Activated naive CD8-positive, alpha-beta T cell treated with anti-CD3 and anti-CD28 coated beads for 36 hours (primary cell): ENCODE measurements around the gene MEPCE. TPM values are rescaled to one million over a fixed set of nuclear protein-coding genes. Genes with fewer than 3 reads are reported as not detected.

Experiments used
- DNase-seq: peaks from one replicate; pipeline ENCODE4 v3.0.0; 2021
- H3K27ac Mint-ChIP-seq: one replicate; pipeline ENCODE4 v1.8.0; 2022; ENCODE audit warnings: mild to moderate bottlenecking, moderate library complexity, mixed read lengths
- H3K27me3 Mint-ChIP-seq: one replicate; pipeline ENCODE4 v1.8.0; 2022; ENCODE audit warnings: mild to moderate bottlenecking, mixed read lengths
- H3K36me3 Mint-ChIP-seq: one replicate; pipeline ENCODE4 v1.8.0; 2021; ENCODE audit warnings: mild to moderate bottlenecking, mixed read lengths
- H3K4me1 Mint-ChIP-seq: one replicate; pipeline ENCODE4 v1.8.0; 2021; ENCODE audit warnings: mixed read lengths
- H3K4me3 Mint-ChIP-seq: one replicate; pipeline ENCODE4 v1.8.0; 2022; ENCODE audit warnings: mild to moderate bottlenecking, moderate library complexity, mixed read lengths
- H3K9me3 Mint-ChIP-seq: one replicate; pipeline ENCODE4 v1.8.0; 2022; ENCODE audit warnings: mixed read lengths
- total RNA-seq, 2 experiments: library from RNA; stranded (reverse); gene quantifications; one replicate each; pipeline ENCODE4 v1.2.3, GENCODE V29; 2021

The MEPCE gene
- total RNA-seq, 2 experiments from 2014 or later, result 60.1 to 65.4 TPM

- H3K36me3 Mint-ChIP-seq, result peaks cover 17% of the 10 kb centered on the region
- no peaks in the 10 kb centered on the region for H3K9me3 Mint-ChIP-seq
- H3K4me1 Mint-ChIP-seq, result peaks cover 12% of the 10 kb centered on the region
- no peak for DNase-seq
- peaks cover 11% of the 10 kb centered on the region for H3K27me3 Mint-ChIP-seq
- no peak overlapping the region for H3K27ac Mint-ChIP-seq
- H3K4me3 Mint-ChIP-seq, result no peak overlapping the region
Observed at GRCh38 chr7:100425347-100425746, 4.3 kb upstream of the MEPCE start.

DNA sequence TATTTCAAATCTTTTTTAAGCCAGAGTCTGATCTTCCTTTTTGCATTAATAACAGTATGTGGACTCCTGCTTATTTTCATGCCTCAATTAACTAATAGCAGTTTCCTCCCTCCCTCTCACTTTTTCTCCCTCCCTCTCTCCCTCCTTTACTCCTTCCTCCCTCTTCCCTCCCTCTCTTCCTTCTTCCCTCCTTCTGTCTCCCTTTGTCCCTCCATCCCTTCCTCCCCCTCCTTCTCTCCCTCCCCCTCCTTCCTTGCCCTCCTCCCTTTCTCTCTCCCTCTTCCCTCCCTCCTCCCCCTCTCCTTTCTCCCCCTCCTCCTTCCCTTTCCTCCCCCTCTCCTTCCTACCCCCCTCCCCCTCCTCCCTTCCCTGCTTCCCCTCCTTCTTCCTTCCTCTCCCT, 3.1 kb upstream of the MEPCE start:
- peaks cover 17% of the 10 kb centered on the region for H3K4me1 Mint-ChIP-seq
- H3K36me3 Mint-ChIP-seq, result peaks cover 28% of the 10 kb centered on the region
- no peaks in the 10 kb centered on the region for H3K9me3 Mint-ChIP-seq
- H3K4me3 Mint-ChIP-seq, result no peak overlapping the region
- DNase-seq, result no peak
- peaks cover 11% of the 10 kb centered on the region for H3K27me3 Mint-ChIP-seq
- H3K27ac Mint-ChIP-seq, result no peak overlapping the region

DNA sequence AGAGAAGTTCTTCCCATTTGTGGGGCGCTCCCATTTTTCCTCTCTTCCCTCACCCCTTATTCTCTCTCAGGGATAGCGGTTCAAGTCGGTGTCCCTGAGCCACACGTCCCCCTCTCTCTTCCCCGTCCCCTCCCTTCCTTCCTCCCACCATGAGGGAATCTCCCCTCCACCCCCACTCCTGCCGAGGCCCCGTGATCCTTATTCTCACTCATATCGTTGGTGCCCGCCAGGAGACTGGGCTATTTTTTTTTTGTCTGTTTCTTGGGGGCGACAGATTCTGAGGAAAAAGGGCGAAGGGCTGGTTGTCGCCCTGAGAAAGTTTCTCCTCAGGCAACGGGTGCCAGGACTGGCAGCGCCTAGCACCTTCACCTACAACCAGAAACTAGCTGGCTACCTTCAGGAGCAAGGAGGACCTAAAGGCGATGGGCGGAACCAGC, 1.9 kb upstream of the MEPCE start:
- no peak for DNase-seq
- Mint-ChIP-seq H3K4me1 (peaks cover 29% of the 10 kb centered on the region), H3K9me3 (no peaks in the 10 kb centered on the region), H3K27me3 (peaks cover 11% of the 10 kb centered on the region), H3K4me3 (no peak overlapping the region), H3K36me3 (peaks cover 36% of the 10 kb centered on the region), H3K27ac (peak overlapping the region; percentile 99)

DNA sequence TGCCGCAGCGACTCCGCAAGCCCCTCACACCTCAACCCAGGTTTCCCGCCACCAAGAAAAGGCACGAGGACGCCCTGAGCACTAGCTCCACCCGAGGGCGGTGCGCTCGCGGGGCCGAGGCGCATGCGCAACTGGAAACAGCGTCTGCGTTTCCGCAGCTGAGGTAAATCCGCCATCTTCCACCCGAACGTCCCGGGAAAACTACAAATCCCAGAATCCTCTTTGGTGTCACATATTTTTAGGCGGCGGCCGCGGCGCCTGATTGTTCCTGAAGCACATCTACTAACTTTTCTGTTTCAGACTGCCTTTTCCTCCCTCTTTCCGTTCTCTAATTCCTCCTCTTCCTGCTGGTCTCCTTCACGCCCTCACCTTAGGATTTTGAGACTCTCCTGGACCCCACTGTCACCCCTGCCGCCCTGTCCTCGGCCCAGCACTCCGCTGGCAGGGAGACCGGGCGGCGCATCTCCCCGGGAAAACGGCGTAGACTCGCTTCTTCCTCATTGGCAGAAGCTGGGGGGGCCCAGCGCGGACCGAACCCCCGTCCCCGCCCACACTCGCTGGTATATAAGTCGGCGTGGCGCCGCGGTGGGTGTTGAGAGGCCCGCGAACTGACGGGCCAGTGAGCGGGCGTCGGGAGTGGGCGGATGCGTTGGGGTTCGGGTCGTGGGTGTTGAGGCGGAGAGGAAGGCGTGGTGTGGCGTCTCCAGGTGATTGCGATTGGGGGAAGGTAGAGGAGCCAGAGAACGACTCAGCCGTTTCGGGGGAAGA, 1.2 kb upstream of the MEPCE start, which contains the start of gene ZCWPW1:
TSS of gene ZCWPW1 (minus strand) at position 505 of the 768 bp plus-strand sequence. CDS start 8,054 bp downstream, outside the sequence.
- Mint-ChIP-seq H3K27ac (peak within 1 kb of the TSS; percentile 99), H3K9me3 (no peaks in the 10 kb centered on the region), H3K4me3 (peak within 1 kb of the TSS; percentile 98), H3K36me3 (peaks cover 41% of the 10 kb centered on the region), H3K4me1 (peaks cover 35% of the 10 kb centered on the region), H3K27me3 (peaks cover 11% of the 10 kb centered on the region)
- DNase-seq, result peak; percentile 97

GRCh38 chr7:100428967-100429636, 529 bp upstream of the MEPCE start:
- Mint-ChIP-seq H3K9me3 (no peaks in the 10 kb centered on the region), H3K4me3 (peak overlapping the region; percentile 98), H3K27me3 (peaks cover 11% of the 10 kb centered on the region), H3K27ac (peak overlapping the region; percentile 99), H3K36me3 (peaks cover 49% of the 10 kb centered on the region), H3K4me1 (peaks cover 42% of the 10 kb centered on the region)
- DNase-seq, result peak; percentile 100

DNA sequence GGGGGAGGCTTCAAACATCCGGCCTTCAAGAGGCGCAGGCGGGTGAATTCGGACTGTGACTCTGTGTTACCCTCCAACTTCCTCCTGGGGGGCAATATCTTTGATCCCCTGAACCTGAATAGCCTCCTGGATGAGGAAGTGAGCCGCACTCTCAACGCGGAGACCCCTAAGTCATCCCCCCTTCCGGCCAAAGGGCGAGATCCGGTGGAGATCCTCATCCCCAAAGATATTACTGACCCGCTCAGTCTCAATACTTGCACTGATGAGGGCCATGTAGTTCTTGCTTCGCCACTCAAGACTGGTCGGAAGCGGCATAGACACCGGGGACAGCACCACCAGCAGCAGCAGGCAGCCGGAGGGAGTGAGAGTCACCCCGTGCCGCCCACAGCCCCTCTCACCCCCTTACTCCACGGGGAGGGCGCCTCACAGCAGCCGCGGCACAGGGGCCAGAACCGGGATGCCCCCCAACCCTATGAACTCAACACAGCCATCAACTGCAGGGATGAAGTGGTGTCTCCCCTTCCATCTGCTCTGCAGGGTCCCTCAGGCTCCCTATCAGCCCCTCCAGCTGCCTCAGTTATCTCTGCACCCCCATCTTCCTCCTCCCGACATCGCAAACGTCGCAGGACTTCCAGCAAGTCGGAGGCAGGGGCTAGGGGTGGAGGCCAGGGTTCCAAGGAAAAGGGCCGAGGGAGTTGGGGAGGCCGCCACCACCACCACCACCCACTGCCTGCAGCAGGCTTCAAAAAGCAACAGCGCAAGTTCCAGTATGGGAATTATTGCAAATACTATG, 1.1 kb downstream of the MEPCE start:
- Mint-ChIP-seq H3K4me3 (peak overlapping the region; percentile 93), H3K36me3 (peaks cover 63% of the 10 kb centered on the region)

GRCh38 chr7:100431286-100431735, 1.7 kb downstream of the MEPCE start:
- H3K27ac Mint-ChIP-seq, result peak overlapping the region; percentile 95
- H3K4me1 Mint-ChIP-seq, result peaks cover 55% of the 10 kb centered on the region
- H3K36me3 Mint-ChIP-seq, result peaks cover 64% of the 10 kb centered on the region
- no peaks in the 10 kb centered on the region for H3K9me3 Mint-ChIP-seq
- H3K27me3 Mint-ChIP-seq, result peaks cover 11% of the 10 kb centered on the region
- DNase-seq, result no peak
- peak overlapping the region; percentile 93 for H3K4me3 Mint-ChIP-seq

More for the DNA sequence above, 1.1 kb downstream of the MEPCE start:
- Mint-ChIP-seq H3K4me1 (peaks cover 55% of the 10 kb centered on the region), H3K27ac (peak overlapping the region; percentile 95), H3K27me3 (peaks cover 11% of the 10 kb centered on the region), H3K9me3 (no peaks in the 10 kb centered on the region)
- DNase-seq, result peak; percentile 48

GRCh38 chr7:100432053-100432452, 2.4 kb downstream of the MEPCE start:
- Mint-ChIP-seq H3K36me3 (peaks cover 65% of the 10 kb centered on the region), H3K27ac (peak overlapping the region; percentile 95), H3K9me3 (no peaks in the 10 kb centered on the region), H3K4me3 (peak overlapping the region; percentile 93), H3K4me1 (peaks cover 55% of the 10 kb centered on the region), H3K27me3 (peaks cover 11% of the 10 kb centered on the region)
- no peak for DNase-seq

DNA sequence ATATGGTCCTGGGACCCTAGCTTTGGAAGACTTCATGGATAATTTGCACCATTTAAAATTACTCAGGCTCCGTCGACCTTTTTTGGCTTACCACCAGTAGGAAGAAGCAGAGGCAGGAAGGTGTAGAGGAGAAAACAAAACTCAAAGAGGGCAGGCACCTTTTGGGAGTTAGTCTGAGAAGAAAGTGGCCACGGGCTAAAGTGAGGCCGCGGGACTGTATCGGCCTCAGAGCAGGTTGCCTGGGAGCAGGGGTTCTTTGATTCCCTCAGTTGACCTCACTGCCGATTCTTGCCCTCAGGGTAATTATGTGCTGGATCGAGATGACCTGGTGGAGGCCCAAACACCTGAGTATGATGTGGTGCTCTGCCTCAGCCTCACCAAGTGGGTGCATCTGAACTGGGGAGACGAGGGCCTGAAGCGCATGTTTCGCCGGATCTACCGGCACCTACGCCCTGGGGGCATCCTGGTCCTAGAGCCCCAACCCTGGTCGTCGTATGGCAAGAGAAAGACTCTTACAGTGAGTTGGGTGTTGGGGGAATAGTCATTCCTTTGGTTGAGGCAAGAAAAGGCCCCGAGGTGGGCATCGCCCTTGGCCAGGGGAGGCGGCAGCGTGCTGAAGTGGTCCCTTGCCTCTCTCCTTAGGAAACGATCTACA, 3.1 kb downstream of the MEPCE start:
- H3K36me3 Mint-ChIP-seq, result peaks cover 64% of the 10 kb centered on the region
- no peaks in the 10 kb centered on the region for H3K9me3 Mint-ChIP-seq
- peak overlapping the region; percentile 95 for H3K27ac Mint-ChIP-seq
- H3K27me3 Mint-ChIP-seq, result peaks cover 11% of the 10 kb centered on the region
- H3K4me3 Mint-ChIP-seq, result peak overlapping the region; percentile 93
- H3K4me1 Mint-ChIP-seq, result peaks cover 55% of the 10 kb centered on the region
- no peak for DNase-seq

GRCh38 chr7:100433276-100433591, 3.6 kb downstream of the MEPCE start:
- Mint-ChIP-seq H3K9me3 (no peaks in the 10 kb centered on the region), H3K27me3 (peaks cover 11% of the 10 kb centered on the region), H3K4me1 (peaks cover 55% of the 10 kb centered on the region), H3K4me3 (no peak overlapping the region), H3K27ac (peak overlapping the region; percentile 87), H3K36me3 (peaks cover 60% of the 10 kb centered on the region)
- no peak for DNase-seq

DNA sequence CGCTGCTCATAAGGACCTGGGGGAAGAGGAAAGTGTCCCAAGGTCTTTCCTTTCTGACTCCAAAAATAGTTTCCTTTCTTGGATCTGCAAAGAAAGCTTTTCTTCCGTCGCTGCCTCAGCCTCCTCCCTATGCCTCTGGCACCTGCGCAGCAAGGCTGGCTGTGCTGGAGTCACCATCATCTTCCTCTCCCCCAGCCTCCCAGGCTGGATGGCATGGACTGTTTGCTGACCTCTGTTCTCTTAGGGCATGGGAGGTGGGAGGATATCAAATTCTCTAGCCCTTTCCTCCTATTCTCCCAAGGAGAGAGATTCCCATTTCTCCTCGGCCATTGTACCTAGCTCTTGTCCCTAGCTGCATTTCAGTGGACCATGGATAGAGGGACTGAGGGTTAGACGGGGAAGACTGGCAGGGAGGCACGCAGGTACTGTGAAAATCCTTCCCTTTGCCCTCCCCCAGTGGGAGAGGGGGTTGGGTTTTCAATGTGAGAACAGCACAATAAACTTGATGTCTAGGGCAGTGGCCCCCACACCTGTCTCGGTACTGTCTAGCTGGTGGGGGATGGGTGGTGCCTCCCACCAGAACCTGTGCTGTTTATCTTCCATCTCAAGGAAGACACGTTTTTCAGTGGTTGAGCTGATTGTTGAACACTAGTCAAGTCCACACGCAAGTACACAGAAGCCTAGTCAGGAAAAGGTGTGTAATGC, 4.1 kb downstream of the MEPCE start:
- Mint-ChIP-seq H3K27ac (peak overlapping the region; percentile 87), H3K4me1 (peaks cover 52% of the 10 kb centered on the region), H3K27me3 (peaks cover 8% of the 10 kb centered on the region), H3K36me3 (peaks cover 56% of the 10 kb centered on the region), H3K4me3 (peak overlapping the region; percentile 84), H3K9me3 (no peaks in the 10 kb centered on the region)
- DNase-seq, result no peak

DNA sequence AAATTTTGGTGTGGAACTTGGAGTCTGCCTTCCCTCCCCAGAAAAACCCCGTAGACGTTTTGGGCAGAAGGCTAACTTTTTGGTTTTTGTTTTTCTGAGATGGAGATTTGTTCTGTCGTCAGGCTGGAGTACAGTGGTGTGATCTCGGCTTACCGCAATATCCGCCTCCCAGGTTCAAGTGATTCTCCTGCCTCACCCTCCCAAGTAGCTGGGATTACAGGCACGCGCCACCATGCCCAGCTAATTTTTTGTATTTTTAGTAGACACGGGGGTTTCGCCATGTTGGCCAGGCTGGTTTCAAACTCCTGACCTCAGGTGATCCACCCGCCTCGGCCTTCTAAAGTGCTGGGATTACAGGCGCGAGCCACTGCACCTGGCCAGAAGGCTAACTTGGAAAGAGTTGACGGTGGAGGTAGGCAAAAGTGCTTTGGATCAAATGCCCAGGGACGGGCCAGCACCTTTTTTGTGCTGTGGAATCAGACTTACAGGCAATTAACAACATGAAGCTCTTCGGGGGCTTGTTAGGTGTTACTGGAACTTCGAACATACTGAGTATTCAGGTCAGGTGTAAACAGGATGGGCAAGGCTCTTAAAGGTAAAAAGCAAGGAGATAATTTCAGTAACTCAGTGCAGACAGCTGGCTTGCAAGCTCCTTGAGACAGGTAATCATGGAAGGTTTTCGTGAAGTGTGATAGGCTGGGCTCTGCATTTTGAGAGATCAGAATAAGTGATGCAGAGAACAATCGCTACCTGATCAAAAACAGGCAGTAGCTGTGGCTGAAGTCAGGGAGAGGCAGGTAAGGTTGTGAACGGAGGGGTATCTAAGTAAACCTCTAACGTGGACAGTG, 4.9 kb downstream of the MEPCE start:
- Mint-ChIP-seq H3K36me3 (peaks cover 52% of the 10 kb centered on the region), H3K27me3 (peaks cover 3% of the 10 kb centered on the region), H3K4me1 (peaks cover 48% of the 10 kb centered on the region), H3K9me3 (no peaks in the 10 kb centered on the region), H3K4me3 (peak overlapping the region; percentile 84), H3K27ac (peak overlapping the region; percentile 87)
- no peak for DNase-seq
